ENCODE results near the gene EXD3.

DNA sequence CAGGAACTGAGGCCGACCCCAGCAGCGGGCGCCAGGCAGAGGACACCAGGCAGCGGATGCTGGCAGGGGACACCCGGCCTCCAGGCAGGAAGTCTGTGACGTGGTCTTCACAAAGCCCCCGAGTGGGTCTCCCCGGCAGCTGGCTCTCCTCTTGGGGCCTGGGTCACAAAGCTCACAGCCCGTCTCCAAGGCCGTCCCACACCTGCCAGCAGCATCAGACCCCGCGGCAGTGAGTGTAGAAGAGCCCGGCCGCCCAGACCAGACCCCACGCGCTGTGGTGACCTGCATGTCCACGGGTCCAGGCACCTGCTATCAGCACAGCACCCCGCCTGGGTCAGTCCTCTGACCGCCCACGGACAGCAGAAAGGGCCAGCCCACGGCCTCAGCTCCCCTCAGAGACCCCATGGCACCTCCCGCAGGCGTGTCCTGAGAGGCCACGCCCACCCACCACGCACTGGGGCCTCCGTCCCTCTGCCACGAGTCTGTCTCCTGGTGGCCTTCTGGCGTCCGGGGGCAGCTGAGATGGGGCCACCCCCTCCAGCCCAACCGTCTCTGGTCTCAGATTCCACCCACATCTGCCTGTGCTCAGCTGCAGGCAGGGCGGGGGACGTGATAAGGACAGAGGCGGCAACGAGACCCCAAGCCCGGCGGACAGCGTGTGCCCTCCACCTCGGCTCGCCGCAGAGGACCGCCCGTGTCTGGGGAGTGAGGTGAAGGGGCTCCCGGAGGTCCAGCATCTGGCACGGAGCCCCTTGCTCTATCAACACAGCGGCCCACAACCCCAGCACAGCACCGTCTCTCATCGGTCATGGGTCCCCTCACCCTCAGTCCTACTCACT is 34.2 kb downstream of the EXD3 start:
- TF ChIP-seq EZH2 (optimal IDR thresholded peaks at IDR 0.05; ENCODE audit: low read depth, low read length): no peak
- TF ChIP-seq, protein P1, sequence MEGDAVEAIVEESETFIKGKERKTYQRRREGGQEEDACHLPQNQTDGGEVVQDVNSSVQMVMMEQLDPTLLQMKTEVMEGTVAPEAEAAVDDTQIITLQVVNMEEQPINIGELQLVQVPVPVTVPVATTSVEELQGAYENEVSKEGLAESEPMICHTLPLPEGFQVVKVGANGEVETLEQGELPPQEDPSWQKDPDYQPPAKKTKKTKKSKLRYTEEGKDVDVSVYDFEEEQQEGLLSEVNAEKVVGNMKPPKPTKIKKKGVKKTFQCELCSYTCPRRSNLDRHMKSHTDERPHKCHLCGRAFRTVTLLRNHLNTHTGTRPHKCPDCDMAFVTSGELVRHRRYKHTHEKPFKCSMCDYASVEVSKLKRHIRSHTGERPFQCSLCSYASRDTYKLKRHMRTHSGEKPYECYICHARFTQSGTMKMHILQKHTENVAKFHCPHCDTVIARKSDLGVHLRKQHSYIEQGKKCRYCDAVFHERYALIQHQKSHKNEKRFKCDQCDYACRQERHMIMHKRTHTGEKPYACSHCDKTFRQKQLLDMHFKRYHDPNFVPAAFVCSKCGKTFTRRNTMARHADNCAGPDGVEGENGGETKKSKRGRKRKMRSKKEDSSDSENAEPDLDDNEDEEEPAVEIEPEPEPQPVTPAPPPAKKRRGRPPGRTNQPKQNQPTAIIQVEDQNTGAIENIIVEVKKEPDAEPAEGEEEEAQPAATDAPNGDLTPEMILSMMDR (IDR thresholded peaks at IDR 0.05; ENCODE audit: low read length): no peak
